Large intestine (tissue), 3 donors: Measurements from ENCODE around the gene TNFRSF21. TPM values are rescaled to one million over a fixed set of nuclear protein-coding genes. Genes with fewer than 3 reads are reported as not detected.
A peak's percentile ranks its signal among the peaks of the same experiment; 100 is the strongest.
"Not testable (repeated sequence)": the region's sequence is repeated elsewhere in the genome, so short reads cannot be mapped to it uniquely, and the experiment has no call there.

Experiments
- DNase-seq, 2 donors: peaks; one replicate each; pipeline versions ENCODE4 v3.0.0 to v3.0.0-alpha.2; 2013
- H3K27ac ChIP-seq: one replicate; pipeline ENCODE4 v1.5.1; 2013; ENCODE audit warnings: low read length
- H3K27me3 ChIP-seq: 2 replicates; pipeline ENCODE4 v1.6.1; 2013; ENCODE audit warnings: low read length; ENCODE audit not compliant: control insufficient read depth, insufficient read depth
- H3K36me3 ChIP-seq: 2 replicates; pipeline ENCODE4 v1.6.1; 2013; ENCODE audit warnings: low read length; ENCODE audit not compliant: control insufficient read depth, insufficient read depth
- H3K4me1 ChIP-seq: one replicate; pipeline ENCODE4 v1.6.1; 2013; ENCODE audit warnings: low read length; ENCODE audit not compliant: control insufficient read depth, insufficient read depth
- H3K4me3 ChIP-seq: one replicate; pipeline ENCODE4 v1.5.1; 2013; ENCODE audit warnings: low read length
- H3K9me3 ChIP-seq: one replicate; pipeline ENCODE4 v1.6.1; 2013; ENCODE audit warnings: mild to moderate bottlenecking, low read depth, low read length, moderate library complexity; ENCODE audit not compliant: control insufficient read depth
- WGBS: methylation state at CpG from one replicate; pipeline ENCODE4 v1.1.5; 2013; ENCODE audit warnings: low lambda C conversion rate; ENCODE audit not compliant: insufficient coverage; 5-methylcytosine and 5-hydroxymethylcytosine counted together
- polyA plus RNA-seq: library from polyadenylated mRNA; unstranded; fragments of 120-200 nt; gene quantifications from one replicate; pipeline ENCODE4 v1.2.1, GENCODE V29; 2013

Gene TNFRSF21
- polyA plus RNA-seq, 1 donor: 22.8 TPM

DNA sequence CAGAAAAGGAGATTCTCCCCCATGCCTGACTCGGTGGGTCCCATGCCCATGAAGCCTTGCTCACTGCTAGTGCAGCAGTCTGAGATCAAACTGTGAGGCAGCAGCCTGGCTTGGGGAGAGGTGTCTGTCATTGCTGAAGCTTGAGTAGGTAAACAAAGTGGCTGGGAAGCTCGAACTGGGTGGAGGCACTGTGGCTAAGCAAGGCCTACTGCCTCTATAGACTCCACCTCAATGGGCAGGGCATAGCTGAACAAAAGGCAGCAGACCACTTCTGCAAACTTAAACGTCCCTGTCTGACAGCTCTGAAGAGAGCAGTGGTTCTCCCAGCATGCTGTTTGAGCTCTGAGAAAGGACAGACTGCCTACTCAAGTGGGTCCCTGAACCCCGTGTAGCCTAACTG is 18.4 kb upstream of the TNFRSF21 start:
- not testable (repeated sequence) for DNase-seq, H3K4me3 ChIP-seq, H3K9me3 ChIP-seq, H3K36me3 ChIP-seq, H3K27me3 ChIP-seq, H3K4me1 ChIP-seq, H3K27ac ChIP-seq
- WGBS: no CpG with 5 or more reads among the region's 4 CpGs

DNA sequence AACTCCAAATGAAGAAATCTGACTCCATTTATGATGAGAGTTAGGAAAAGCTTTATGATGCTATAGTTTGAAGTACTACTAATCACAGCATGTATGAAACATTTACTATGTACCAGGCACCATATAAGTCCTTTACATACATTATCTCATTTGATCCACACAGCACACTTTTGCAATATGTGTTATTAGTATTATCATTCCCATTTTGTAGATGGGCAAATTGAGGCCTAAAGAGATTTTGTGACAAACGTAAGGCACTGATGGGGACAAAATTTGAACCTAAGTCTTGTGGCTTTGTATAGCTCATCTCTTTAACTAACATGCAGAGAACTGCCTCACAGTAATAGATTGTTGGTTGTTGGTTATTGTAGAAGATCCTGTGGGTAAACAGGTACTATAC is 14.2 kb upstream of the TNFRSF21 start:
- no peaks in the 10 kb centered on the region for H3K4me1 ChIP-seq
- no peak overlapping the region for H3K4me3 ChIP-seq
- no peak for DNase-seq
- no peak overlapping the region for H3K27ac ChIP-seq
- no peaks in the 10 kb centered on the region for H3K27me3 ChIP-seq
- no CpG with 5 or more reads among the region's 1 CpG for WGBS
- no peaks in the 10 kb centered on the region for H3K9me3 ChIP-seq
- H3K36me3 ChIP-seq: no peaks in the 10 kb centered on the region

DNA sequence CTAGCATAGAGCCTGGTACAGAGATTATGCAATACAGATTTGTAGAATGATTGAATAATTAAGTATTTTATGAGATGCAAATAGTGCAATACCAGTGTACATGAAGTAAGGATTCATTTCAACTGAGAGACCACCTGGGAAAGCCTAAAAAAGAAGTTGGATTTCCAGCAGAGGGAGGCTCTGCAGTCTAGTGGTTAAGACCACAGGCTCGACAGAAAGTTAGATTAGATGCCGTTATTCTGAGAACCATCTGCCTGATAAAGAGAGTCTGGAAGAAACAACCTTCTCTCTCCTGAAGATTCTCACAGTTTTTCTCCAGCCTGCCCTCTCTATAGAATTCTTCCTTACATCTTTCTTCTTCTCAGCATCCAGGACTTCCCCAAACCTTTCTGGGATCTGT is 13.6 kb upstream of the TNFRSF21 start:
- H3K27me3 ChIP-seq: no peaks in the 10 kb centered on the region
- WGBS: no CpG with 5 or more reads among the region's 2 CpGs
- H3K36me3 ChIP-seq: no peaks in the 10 kb centered on the region
- no peak for DNase-seq
- H3K27ac ChIP-seq: no peak overlapping the region
- no peaks in the 10 kb centered on the region for H3K9me3 ChIP-seq
- no peak overlapping the region for H3K4me3 ChIP-seq
- H3K4me1 ChIP-seq: peaks cover under 1% of the 10 kb centered on the region

DNA sequence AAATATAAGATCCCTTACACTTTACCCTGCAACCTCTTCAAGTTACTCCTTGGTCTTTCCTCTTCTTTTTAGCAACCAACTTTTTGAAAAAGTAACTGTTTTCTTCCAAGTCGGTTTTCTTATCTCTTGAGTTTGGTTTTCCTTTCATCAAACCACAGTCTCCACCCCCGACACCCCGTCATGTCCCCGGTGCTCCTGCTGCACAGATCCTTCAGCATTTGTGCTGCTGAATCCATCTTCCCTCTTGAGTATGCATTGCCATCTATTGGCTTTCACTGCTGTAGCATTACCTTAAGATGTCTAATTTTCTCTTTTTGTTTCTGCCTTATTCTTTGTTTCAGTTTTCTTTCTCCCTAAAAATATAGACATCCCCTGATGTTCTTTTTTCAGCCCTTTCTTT is 11.9 kb upstream of the TNFRSF21 start:
- H3K4me1 ChIP-seq: peaks cover 6% of the 10 kb centered on the region
- no peaks in the 10 kb centered on the region for H3K27me3 ChIP-seq
- no peak overlapping the region for H3K27ac ChIP-seq
- 44% methylated on average over 1 of the region's 4 CpGs for WGBS
- H3K4me3 ChIP-seq: no peak overlapping the region
- no peaks in the 10 kb centered on the region for H3K9me3 ChIP-seq
- no peak for DNase-seq
- no peaks in the 10 kb centered on the region for H3K36me3 ChIP-seq

DNA sequence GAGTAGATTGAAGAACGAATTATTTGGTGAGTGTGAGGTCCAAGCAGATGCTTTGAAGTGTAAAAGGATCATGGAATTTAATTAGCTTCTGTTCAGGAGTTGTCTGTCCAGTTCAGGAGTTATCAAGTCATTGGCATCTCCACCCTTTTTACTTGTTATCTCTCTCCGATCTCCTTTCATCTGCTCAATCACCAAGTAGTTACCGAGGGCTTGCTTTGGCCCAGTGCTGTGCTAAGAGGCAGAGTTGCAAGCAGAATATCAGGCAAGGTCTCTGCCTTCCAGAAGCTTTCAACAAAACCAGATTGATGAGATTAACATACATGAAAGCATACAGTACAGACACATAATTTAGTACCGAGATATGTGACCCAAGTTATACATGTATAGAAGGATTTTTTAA is 10.2 kb upstream of the TNFRSF21 start:
- Histone ChIP-seq H3K27me3 (no peaks in the 10 kb centered on the region), H3K4me3 (no peak overlapping the region), H3K36me3 (no peaks in the 10 kb centered on the region), H3K9me3 (no peaks in the 10 kb centered on the region), H3K27ac (no peak overlapping the region), H3K4me1 (peaks cover 6% of the 10 kb centered on the region)
- DNase-seq: no peak
- WGBS: 80% methylated on average over 4 of the region's 4 CpGs

DNA sequence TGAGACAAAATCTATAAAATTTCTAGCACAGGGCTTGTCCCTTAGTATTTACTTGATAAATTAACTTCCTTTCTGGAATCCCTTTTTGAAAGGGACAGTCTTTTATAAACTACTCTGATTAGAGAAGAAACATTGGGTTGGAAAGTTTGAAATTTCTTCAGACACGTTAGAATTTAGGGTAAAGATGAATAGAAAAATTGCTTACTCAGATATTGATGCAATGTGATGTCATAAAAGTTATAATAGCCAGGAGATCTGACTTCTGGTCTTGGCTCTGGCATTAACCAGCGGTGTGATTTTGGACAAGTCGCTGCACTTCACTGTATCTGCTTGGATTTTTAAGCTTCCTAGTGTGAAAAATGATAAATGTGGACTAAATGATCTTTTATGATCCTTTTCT is 9.7 kb upstream of the TNFRSF21 start:
- Histone ChIP-seq H3K4me1 (peaks cover 6% of the 10 kb centered on the region), H3K36me3 (no peaks in the 10 kb centered on the region), H3K27me3 (no peaks in the 10 kb centered on the region), H3K9me3 (no peaks in the 10 kb centered on the region), H3K27ac (no peak overlapping the region), H3K4me3 (no peak overlapping the region)
- no peak for DNase-seq
- 90% methylated on average over 1 of the region's 3 CpGs for WGBS

DNA sequence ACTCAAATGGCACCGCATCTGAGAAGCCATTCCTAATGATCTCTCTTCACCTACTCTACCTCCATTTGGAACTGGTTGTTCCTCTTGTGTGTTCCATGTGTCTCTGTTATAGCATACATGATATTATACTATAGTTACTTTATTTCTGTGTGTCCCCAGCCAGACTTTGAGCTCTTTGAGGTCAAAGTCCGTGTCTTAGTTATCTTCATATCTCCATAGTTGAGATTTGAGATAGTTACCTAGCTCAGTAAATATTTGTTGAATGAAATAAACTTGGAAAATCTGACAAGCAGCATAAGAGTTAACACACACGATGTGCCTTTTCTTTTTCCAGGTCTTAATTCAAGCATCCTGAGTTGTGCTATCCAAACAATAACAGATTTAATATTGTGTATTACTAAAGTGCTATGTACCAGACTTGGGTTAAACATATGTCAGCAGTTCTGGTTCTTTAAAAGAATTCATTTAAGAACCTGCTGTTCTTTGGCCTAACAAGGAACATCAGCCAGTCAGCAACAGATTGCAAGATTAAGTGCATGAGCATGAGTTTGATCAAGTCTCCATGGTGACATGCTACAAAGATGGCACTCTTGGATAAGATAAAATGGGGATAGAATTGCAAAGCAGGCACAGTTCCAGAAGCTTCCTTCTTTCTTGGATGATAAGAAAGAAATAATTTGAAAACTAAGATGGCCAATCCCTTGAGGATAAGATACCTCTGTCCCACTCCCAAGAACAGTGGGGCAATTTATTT is 8.7 kb upstream of the TNFRSF21 start:
- Histone ChIP-seq H3K27ac (no peak overlapping the region), H3K4me3 (no peak overlapping the region), H3K9me3 (no peaks in the 10 kb centered on the region), H3K36me3 (no peaks in the 10 kb centered on the region), H3K4me1 (peaks cover 6% of the 10 kb centered on the region), H3K27me3 (no peaks in the 10 kb centered on the region)
- DNase-seq: no peak
- WGBS: no CpG with 5 or more reads among the region's 3 CpGs

DNA sequence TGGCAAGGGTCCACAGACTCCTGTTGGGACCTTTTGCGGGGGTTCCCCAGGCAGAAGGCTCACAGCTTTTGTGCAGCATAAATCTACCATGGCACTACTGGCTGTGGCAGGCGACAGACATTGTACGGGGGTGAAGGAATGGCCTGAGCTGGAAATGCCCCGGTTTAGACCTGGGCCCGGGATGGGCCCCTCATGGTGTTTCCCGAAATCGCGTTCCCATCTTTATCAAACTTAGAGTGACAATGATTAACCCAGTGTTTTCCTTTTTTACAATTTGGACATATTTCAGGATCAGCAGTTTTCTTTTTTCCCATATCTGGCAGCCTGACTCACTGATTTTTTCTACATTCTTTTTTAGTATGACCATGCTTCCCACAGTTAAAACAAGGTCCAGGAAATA is 5.5 kb upstream of the TNFRSF21 start:
- not testable (repeated sequence) for H3K36me3 ChIP-seq, H3K27me3 ChIP-seq, H3K4me3 ChIP-seq, H3K4me1 ChIP-seq, H3K9me3 ChIP-seq
- DNase-seq: peak in 1 of 2 donors; percentile 47
- H3K27ac ChIP-seq: peak overlapping the region; percentile 53
- 20% methylated on average over 3 of the region's 8 CpGs for WGBS

DNA sequence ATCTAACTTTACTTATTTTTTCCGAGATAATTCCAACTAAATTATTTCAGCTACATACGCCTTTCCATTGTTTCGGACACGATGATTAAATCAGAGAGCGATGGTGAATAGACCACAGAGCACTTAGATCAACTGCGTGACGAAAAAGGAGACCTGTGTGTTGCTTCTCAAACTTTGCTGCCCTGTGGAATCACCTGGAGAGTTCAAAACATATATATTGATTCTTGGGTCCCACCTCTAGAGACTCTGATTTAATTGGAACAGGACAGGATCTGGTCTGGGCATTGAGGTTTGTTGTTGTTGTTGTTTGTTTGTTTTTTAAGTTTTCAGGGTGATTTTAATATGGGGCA is 401 bp upstream of the TNFRSF21 start:
- no peaks in the 10 kb centered on the region for H3K9me3 ChIP-seq
- H3K4me3 ChIP-seq: peak overlapping the region; percentile 84
- 0% methylated on average over 3 of the region's 7 CpGs for WGBS
- H3K36me3 ChIP-seq: no peaks in the 10 kb centered on the region
- DNase-seq: no peak
- peak overlapping the region; percentile 4 for H3K27ac ChIP-seq
- H3K27me3 ChIP-seq: no peaks in the 10 kb centered on the region
- H3K4me1 ChIP-seq: peaks cover 20% of the 10 kb centered on the region

DNA sequence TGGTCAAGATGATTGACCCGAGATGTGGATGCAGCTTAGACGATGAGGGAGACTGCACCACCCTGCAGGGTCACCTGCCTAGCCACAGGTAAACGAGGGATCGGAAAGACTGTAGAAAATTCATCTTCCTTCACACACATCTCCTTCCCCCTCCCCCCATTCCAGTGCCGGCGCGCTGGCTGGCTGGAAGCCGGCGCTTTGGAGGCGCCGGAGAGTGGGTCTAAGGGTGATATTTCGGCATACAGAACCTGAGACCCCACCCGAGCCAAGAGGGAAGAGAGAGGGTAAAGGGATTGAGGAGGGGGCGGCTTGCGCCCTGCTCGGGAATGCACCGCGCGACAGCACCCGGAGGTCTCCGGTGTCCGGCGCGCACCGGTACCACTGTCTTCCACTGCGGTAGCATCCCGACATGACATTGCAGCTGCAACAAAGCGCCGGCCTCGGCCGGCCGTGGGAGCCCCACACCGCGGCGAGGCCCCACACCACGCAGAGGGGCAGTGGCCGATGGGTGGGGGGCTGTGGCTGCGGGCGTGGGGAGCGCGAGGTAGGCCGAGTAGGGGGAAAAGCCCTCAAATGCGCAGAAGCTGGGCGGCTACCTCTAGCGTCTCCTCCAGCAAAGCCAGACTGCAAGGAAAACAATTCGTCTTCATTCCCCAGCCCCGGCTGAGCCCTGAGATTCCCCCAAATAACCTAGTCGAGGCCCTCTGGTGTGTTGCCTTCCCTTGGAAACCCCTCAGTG is 984 bp downstream of the TNFRSF21 start:
- Histone ChIP-seq H3K27me3 (no peaks in the 10 kb centered on the region), H3K4me1 (peaks cover 20% of the 10 kb centered on the region), H3K27ac (peak overlapping the region; percentile 89), H3K36me3 (no peaks in the 10 kb centered on the region), H3K9me3 (no peaks in the 10 kb centered on the region), H3K4me3 (peak overlapping the region; percentile 84)
- DNase-seq: peak in 1 of 2 donors; percentile 78
- no CpG with 5 or more reads among the region's 48 CpGs for WGBS

DNA sequence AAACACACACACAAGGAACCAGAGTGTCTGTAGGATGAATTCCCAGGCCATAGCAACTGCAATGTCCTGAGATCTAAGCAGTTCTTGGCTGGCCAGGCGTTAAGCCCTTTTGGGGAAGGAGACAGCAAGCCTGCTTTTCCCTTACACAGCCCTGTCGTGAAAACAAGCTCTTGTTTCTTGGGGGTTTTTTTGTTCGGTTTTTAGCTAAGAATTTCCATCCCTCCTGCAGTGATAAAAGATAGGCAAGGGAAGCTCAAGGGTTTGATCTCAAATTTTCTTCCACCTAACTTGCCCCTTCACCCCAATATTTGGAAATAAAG is 1.5 kb downstream of the TNFRSF21 start:
- H3K9me3 ChIP-seq: no peaks in the 10 kb centered on the region
- no peak for DNase-seq
- peaks cover 20% of the 10 kb centered on the region for H3K4me1 ChIP-seq
- 52% methylated on average over 2 of the region's 3 CpGs for WGBS
- no peaks in the 10 kb centered on the region for H3K27me3 ChIP-seq
- peak overlapping the region; percentile 89 for H3K27ac ChIP-seq
- peak overlapping the region; percentile 84 for H3K4me3 ChIP-seq
- no peaks in the 10 kb centered on the region for H3K36me3 ChIP-seq
